KBM-7 (cell line): ENCODE results near the gene STIP1.

ENCODE experiments used
- DNase-seq: peaks from one replicate; pipeline ENCODE4 v3.0.0-alpha.2; 2015
- in situ Hi-C: fragments of 300-500 bp; cut with MboI; formaldehyde crosslinking; loops from 2 replicates; pipeline ENCODE4 v1.14.3; 2020; ENCODE audit warnings: low sequenced_read_pairs, low pct_unique_long_range_greater_than_20kb, mixed read lengths

The STIP1 gene

GRCh38 chr11:64231546-64231945 is 45.6 kb downstream of the STIP1 start:
- in situ Hi-C loops, result no loop called here
- DNase-seq, result no peak

- DNase-seq, result no peak
- in situ Hi-C loops, result no loop called here
These were observed 46.4 kb downstream of the STIP1 start for GRCh38 chr11:64232182-64232966.

- no peak for DNase-seq
- in situ Hi-C loops, result no loop called here
These were observed 47.0 kb downstream of the STIP1 start for GRCh38 chr11:64232967-64233315.

- in situ Hi-C loops, result no loop called here
- no peak for DNase-seq
These were observed 48.1 kb downstream of the STIP1 start, which contains the start of gene VEGFB for GRCh38 chr11:64233913-64234586. TSS of gene VEGFB (plus strand) at chr11:64234584. CDS start at chr11:64234834, 250 bp downstream.

GRCh38 chr11:64234647-64235379 is 48.8 kb downstream of the STIP1 start:
- no peak for DNase-seq
- in situ Hi-C loops, result no loop called here

GRCh38 chr11:64235437-64236161 is 49.6 kb downstream of the STIP1 start:
- in situ Hi-C loops, result no loop called here
- no peak for DNase-seq

- no peak for DNase-seq
- in situ Hi-C loops, result no loop called here
These were observed 51.5 kb downstream of the STIP1 start for GRCh38 chr11:64237484-64237951.

GRCh38 chr11:64238076-64238475 is 52.1 kb downstream of the STIP1 start:
- DNase-seq, result no peak
- in situ Hi-C loops, result no loop called here

GRCh38 chr11:64238999-64239398 is 53.0 kb downstream of the STIP1 start:
- no peak for DNase-seq
- in situ Hi-C loops, result no loop called here

- peak; percentile 83 for DNase-seq
- in situ Hi-C loops, result no loop called here
These were observed 53.9 kb downstream of the STIP1 start for GRCh38 chr11:64239662-64240434.

- in situ Hi-C loops, result no loop called here
- DNase-seq, result peak; percentile 95
These were observed 54.7 kb downstream of the STIP1 start, which contains the start of gene FKBP2 for GRCh38 chr11:64240435-64241240. TSS of gene FKBP2 (plus strand) at chr11:64241095. CDS start at chr11:64242388, 1,293 bp downstream.

GRCh38 chr11:64241241-64241490 is 55.2 kb downstream of the STIP1 start:
- in situ Hi-C loops, result no loop called here
- no peak for DNase-seq

- DNase-seq, result peak; percentile 99
- in situ Hi-C loops, result no loop called here
These were observed 55.8 kb downstream of the STIP1 start for GRCh38 chr11:64241491-64242374.

GRCh38 chr11:64243236-64243854 is 57.4 kb downstream of the STIP1 start:
- in situ Hi-C loops, result no loop called here
- no peak for DNase-seq

GRCh38 chr11:64244107-64244506 is 58.1 kb downstream of the STIP1 start:
- no peak for DNase-seq
- in situ Hi-C loops, result no loop called here

GRCh38 chr11:64244966-64245365 is 59.0 kb downstream of the STIP1 start:
- DNase-seq, result no peak
- in situ Hi-C loops, result no loop called here

GRCh38 chr11:64245401-64245796 is 59.4 kb downstream of the STIP1 start:
- in situ Hi-C loops, result no loop called here
- no peak for DNase-seq
